Pancreas (tissue), 10 donors: Measurements from ENCODE around the gene MDH2. TPM values are rescaled to one million over a fixed set of nuclear protein-coding genes. Genes with fewer than 3 reads are reported as not detected.
A peak's percentile ranks its signal among the peaks of the same experiment; 100 is the strongest.

Source experiments
- ATAC-seq, 4 donors: fragments of 200-7000 bp; cut with Tn5 transposase; one replicate each; pipeline versions ENCODE4 v1.8.0 to v1.9.1; 2020; ENCODE audit warnings: mild to moderate bottlenecking in 4 of 4, moderate library complexity in 4 of 4
- DNase-seq, 6 donors: peaks; one replicate each; pipeline ENCODE4 v3.0.0-alpha.2; 2020
- FAIRE-seq: peaks from 2 replicates; lab custom pipeline; 2012; peaks lifted over from hg19 to GRCh38; lab: Jason Lieb, UNC
- H3K27ac ChIP-seq, 4 donors: fragments of 200-600 bp; sonication (generic); 1 replicate in 3 of 4; 2 replicates in 1 of 4; pipeline versions ENCODE4 v1.5.0 to v1.8.0; 2020
- H3K27me3 ChIP-seq, 4 donors: fragments of 200-600 bp; one replicate each; pipeline ENCODE4 v1.8.0; 2021
- H3K36me3 ChIP-seq, 3 donors: fragments of 200-600 bp; sonication (generic) in 1 of 3; one replicate each; pipeline versions ENCODE4 v1.5.0 to v1.8.0; 2020 to 2021
- H3K4me1 ChIP-seq, 3 donors: fragments of 200-600 bp; one replicate each; pipeline ENCODE4 v1.8.0; 2021
- H3K4me3 ChIP-seq, 4 donors: fragments of 200-600 bp; sonication (generic) in 2 of 4; one replicate each; pipeline versions ENCODE4 v1.5.0 to v1.8.0; 2020 to 2021
- H3K9me3 ChIP-seq, 4 donors: fragments of 200-600 bp; one replicate each; pipeline ENCODE4 v1.8.0; 2021
- WGBS, 2 donors: extraction: QIAGEN DNeasy Blood & Tissue Kit; methylation state at CpG; one replicate each; pipeline ENCODE4 v1.1.7; 2013; 5-methylcytosine and 5-hydroxymethylcytosine counted together
- intact Hi-C, 3 donors: fragments of 100-400 bp; cut with DNase I; formaldehyde crosslinking; loops; one replicate each; pipeline versions ENCODE4 v1.11.1 to v1.14.2; 2022
- polyA plus RNA-seq, 2 donors: library from polyadenylated mRNA; stranded (reverse); fragments of 200-250 nt; gene quantifications; one replicate each; pipeline ENCODE4 v1.2.3, GENCODE V29; 2013
- total RNA-seq, 6 donors: library from RNA; stranded (reverse); fragmentation: NEBNext Ultra II Directional in 4 of 6; extraction: Animal tissue kit (Norgen Biotek cat#: 25700) in 4 of 6; gene quantifications; one replicate each; pipeline versions ENCODE4 v1.2.1 to v1.2.4, GENCODE V29; 2021 to 2023
- TF ChIP-seq, protein P1 (sequence below), 4 donors: fragments of 200-600 bp; sonication (generic) in 3 of 4; IDR thresholded peaks; one replicate each; pipeline versions ENCODE4 v1.5.0 to v1.8.0; 2021; ENCODE audit warnings: antibody characterized with exemption in 4 of 4
- donor health status: healthy with polysubstance abuse.
- donor health status: DM: no; HTN: no; CAD: no; lungs with moderate emphysema.
- donor health status: DM: no; HTN: no; CAD: no.
- donor health status: control.
- donor health status: control.
- donor health status: Bipolar disorder and iron deficiency.
- donor health status: DM: yes; HTN: yes; CAD: no.
- donor health status: DM: no; HTN: no; CAD: no.
- donor health status: DM: no; HTN: no; CAD: no.
- donor health status: DM: yes; HTN: yes; CAD: no.

The MDH2 gene
- total and polyA plus RNA-seq, 8 donors, result 36.3 to 106 (median 79.2) TPM

DNA sequence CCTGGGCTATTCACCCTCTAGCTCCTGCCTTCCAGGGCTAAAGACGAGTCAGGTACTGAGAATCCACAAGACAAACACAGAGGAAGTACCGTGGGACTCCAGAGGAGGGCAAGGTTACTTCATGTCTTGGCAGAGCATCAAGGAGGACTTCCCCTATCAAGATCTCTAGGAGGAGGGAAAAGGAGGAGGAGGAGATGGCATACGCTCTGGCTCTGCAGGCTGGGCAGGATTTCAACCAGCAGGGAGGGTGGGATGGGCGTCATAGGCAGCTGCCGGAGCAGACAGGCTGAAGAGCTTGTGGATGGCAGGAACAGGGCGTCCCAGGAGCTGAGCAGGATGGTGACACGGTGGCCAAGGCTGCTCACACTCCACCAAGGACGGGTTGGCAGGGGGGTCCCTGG lies 21.3 kb downstream of the MDH2 start:
- Histone ChIP-seq H3K4me3 (no peak overlapping the region), H3K9me3 (no peaks in the 10 kb centered on the region), H3K27me3 (no peaks in the 10 kb centered on the region), H3K27ac (no peak overlapping the region), H3K36me3 (peaks cover 0 to 25% (median 22%) of the 10 kb centered on the region in 3 donors), H3K4me1 (no peaks in the 10 kb centered on the region)
- FAIRE-seq, result no peak
- WGBS, 2 donors, result 24 to 25% methylated on average over 8 of the region's 8 CpGs
- ATAC-seq, result peak; percentile 50 to 83 (median 75)
- intact Hi-C loops, result no loop called here
- TF ChIP-seq, protein P1, sequence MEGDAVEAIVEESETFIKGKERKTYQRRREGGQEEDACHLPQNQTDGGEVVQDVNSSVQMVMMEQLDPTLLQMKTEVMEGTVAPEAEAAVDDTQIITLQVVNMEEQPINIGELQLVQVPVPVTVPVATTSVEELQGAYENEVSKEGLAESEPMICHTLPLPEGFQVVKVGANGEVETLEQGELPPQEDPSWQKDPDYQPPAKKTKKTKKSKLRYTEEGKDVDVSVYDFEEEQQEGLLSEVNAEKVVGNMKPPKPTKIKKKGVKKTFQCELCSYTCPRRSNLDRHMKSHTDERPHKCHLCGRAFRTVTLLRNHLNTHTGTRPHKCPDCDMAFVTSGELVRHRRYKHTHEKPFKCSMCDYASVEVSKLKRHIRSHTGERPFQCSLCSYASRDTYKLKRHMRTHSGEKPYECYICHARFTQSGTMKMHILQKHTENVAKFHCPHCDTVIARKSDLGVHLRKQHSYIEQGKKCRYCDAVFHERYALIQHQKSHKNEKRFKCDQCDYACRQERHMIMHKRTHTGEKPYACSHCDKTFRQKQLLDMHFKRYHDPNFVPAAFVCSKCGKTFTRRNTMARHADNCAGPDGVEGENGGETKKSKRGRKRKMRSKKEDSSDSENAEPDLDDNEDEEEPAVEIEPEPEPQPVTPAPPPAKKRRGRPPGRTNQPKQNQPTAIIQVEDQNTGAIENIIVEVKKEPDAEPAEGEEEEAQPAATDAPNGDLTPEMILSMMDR (IDR thresholded peaks at IDR 0.05), result no peak
- DNase-seq, result peak in 2 of 6 donors; percentile 33 to 36

DNA sequence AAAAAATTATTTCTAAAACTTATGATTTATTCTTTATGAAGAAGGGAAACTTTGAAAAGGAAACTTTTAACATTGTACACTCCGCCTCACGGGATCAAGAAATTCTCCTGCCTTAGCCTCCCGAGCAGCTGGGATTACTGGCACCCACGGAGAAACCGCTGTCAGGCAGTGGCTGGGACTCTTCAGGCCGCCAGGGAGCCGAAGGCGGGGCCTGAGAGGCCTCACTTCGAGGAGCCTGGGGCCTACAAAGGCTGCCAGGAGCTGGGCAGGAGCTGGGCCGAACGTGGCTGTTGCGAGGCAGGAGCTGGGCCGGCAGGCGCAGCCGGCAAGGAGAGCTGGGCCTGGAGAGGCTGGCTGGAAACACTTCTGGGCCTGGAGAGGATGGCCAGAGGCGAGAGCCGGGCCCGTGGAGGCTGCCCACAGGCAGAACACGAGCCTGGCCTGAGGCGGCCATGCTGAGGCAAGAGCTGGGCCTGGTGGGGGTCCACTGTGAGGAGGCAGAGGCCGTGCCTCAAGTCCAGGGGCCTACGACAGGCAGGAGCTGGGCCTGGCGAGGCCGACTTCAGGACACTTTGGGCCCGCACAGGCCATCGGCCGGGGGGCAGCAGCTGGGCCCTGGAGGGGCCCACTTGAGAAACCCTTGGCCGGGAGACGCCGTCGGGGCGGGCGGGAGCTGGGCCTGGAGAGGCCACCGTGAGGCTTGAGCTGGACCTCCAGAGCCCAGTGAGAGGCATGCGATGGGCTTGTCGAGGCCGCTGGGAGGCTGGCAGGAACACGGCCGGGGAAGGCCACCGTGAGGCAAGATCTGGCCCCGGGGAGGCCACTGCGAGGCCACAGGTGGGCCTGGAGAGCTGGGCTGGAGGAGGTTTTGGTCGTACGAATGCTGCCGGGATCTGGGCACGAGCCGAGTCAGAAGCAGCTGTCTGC lies 23.7 kb downstream of the MDH2 start:
- no peaks in the 10 kb centered on the region for H3K9me3 ChIP-seq
- H3K27me3 ChIP-seq, result no peaks in the 10 kb centered on the region
- no peak for FAIRE-seq
- no peaks in the 10 kb centered on the region for H3K4me1 ChIP-seq
- H3K36me3 ChIP-seq, result peaks cover 0 to 2% (median 0%) of the 10 kb centered on the region in 3 donors
- intact Hi-C loops, result no loop called here
- ATAC-seq, result no peak
- no peak overlapping the region for H3K4me3 ChIP-seq
- peak in 1 of 6 donors; percentile 67 for DNase-seq
- no peak overlapping the region for H3K27ac ChIP-seq
- TF ChIP-seq, protein P1 (IDR thresholded peaks at IDR 0.05), result no peak
- WGBS, 2 donors, result 91 to 93% methylated on average over 44 to 47 of the region's 47 CpGs

GRCh38 chr7:76072243-76073148 lies 24.6 kb downstream of the MDH2 start:
- TF ChIP-seq, protein P1 (IDR thresholded peaks at IDR 0.05), result no peak
- Histone ChIP-seq H3K9me3 (no peaks in the 10 kb centered on the region), H3K27me3 (no peaks in the 10 kb centered on the region), H3K36me3 (no peaks in the 10 kb centered on the region), H3K4me1 (no peaks in the 10 kb centered on the region), H3K27ac (no peak overlapping the region), H3K4me3 (no peak overlapping the region)
- FAIRE-seq, result no peak
- intact Hi-C loops, result no loop called here
- no peak for ATAC-seq
- peak in 1 of 6 donors; percentile 77 for DNase-seq
- WGBS, 2 donors, result 95 to 97% methylated on average over 47 of the region's 47 CpGs

DNA sequence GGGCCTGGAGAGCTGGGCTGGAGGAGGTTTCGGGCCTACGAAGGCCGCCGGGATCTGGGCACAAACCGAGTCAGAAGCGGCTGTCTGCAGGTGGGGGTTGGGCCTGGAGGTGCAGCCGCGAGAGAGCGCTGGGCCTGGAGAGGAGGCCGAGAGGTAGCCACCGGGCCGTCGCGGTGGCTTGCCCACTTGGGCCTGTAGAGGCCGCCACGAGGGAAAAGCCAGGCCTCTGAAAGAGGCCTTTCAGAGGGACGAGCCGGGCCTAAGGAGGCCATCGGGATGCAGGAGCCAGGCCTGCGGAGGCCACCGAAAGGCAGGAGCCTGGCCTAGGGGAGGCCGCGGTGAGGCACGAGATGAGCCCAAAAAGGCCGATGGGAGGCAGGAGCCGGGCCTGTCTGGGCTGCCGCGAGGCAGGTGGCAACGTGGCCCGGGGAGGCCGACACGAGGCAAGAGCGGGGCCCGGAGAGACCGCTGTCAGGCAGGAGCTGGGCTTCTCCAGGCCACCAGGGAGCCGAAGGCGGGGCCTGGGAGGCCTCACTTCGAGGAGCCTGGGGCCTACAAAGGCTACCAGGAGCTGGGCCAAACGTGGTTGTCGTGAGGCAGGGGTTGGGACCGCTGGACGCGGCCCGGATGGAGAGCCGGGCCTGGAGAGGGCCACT lies 25.6 kb downstream of the MDH2 start:
- no peak for ATAC-seq
- Histone ChIP-seq H3K4me3 (no peak overlapping the region), H3K27me3 (no peaks in the 10 kb centered on the region), H3K36me3 (no peaks in the 10 kb centered on the region), H3K9me3 (no peaks in the 10 kb centered on the region), H3K27ac (no peak overlapping the region), H3K4me1 (no peaks in the 10 kb centered on the region)
- intact Hi-C loops, result no loop called here
- FAIRE-seq, result no peak
- WGBS, 2 donors, result 94 to 96% methylated on average over 34 to 45 of the region's 45 CpGs
- DNase-seq, result peak in 2 of 6 donors; percentile 55 to 62
- TF ChIP-seq, protein P1 (IDR thresholded peaks at IDR 0.05), result no peak
